Glutamatergic neuron (in vitro differentiated cells): ENCODE results near the gene ZNF581. TPM values are rescaled to one million over a fixed set of nuclear protein-coding genes. Genes with fewer than 3 reads are reported as not detected.
A peak's percentile ranks its signal among the peaks of the same experiment; 100 is the strongest.

Source experiments
- DNase-seq: peaks from one replicate; pipeline ENCODE4 v3.0.0; 2022
- H3K27ac Mint-ChIP-seq: one replicate; pipeline ENCODE4 v1.8.0; 2020; ENCODE audit warnings: mild to moderate bottlenecking, mixed read lengths, inconsistent platforms; ENCODE audit not compliant: unreplicated experiment
- H3K27me3 Mint-ChIP-seq: one replicate; pipeline ENCODE4 v1.8.0; 2020; ENCODE audit warnings: mild to moderate bottlenecking, moderate library complexity, mixed read lengths, inconsistent platforms; ENCODE audit not compliant: unreplicated experiment
- H3K36me3 Mint-ChIP-seq: one replicate; pipeline ENCODE4 v1.8.0; 2020; ENCODE audit warnings: mild to moderate bottlenecking, mixed read lengths, inconsistent platforms; ENCODE audit not compliant: unreplicated experiment
- H3K4me1 Mint-ChIP-seq: one replicate; pipeline ENCODE4 v1.8.0; 2020; ENCODE audit warnings: mild to moderate bottlenecking, low read depth, mixed read lengths, inconsistent platforms; ENCODE audit not compliant: unreplicated experiment
- H3K4me3 Mint-ChIP-seq: one replicate; pipeline ENCODE4 v1.8.0; 2020; ENCODE audit warnings: mild to moderate bottlenecking, mixed read lengths, inconsistent platforms; ENCODE audit not compliant: unreplicated experiment
- H3K9me3 Mint-ChIP-seq: one replicate; pipeline ENCODE4 v1.8.0; 2020; ENCODE audit warnings: mild to moderate bottlenecking, moderate library complexity, mixed read lengths, inconsistent platforms; ENCODE audit not compliant: unreplicated experiment
- total RNA-seq: library from RNA; stranded (reverse); fragmentation: NEBNext Ultra II Directional; extraction: Animal tissue kit (Norgen Biotek cat#: 25700); gene quantifications from one replicate; pipeline ENCODE4 v1.2.1, GENCODE V29; 2021; ENCODE audit not compliant: unreplicated experiment
- TF ChIP-seq, protein P1 (sequence below): fragments of 200-600 bp; sonication (generic); IDR thresholded peaks from one replicate; pipeline ENCODE4 v1.5.0; 2021; ENCODE audit not compliant: partially characterized antibody, unreplicated experiment

Gene ZNF581
- total RNA-seq, 1 donor from 2014 or later = 31.0 TPM

DNA sequence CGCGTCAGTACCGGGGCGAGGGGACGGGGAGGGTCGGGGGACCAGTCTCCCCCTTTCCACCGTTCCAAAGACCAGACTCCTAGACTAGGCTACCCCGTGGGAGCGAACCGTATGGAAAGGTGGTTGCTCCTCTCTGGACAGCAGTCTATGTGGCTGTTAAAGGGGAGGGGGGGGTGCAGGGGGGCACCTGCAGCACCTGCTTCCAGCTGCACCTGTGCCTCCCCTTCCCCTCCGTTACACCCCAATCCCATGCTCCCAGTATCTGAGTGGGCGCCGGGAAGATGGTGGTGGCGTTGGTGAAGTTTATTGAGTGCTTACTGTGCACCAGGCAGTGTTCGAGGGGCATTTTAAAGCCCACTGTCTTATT lies 42.8 kb upstream of the ZNF581 start:
- Mint-ChIP-seq H3K27me3 (peaks cover 11% of the 10 kb centered on the region), H3K36me3 (peaks cover 17% of the 10 kb centered on the region), H3K27ac (peak overlapping the region; percentile 63), H3K4me1 (peaks cover 8% of the 10 kb centered on the region), H3K9me3 (peaks cover 19% of the 10 kb centered on the region), H3K4me3 (peak overlapping the region; percentile 74)
- DNase-seq = no peak
- TF ChIP-seq, protein P1, sequence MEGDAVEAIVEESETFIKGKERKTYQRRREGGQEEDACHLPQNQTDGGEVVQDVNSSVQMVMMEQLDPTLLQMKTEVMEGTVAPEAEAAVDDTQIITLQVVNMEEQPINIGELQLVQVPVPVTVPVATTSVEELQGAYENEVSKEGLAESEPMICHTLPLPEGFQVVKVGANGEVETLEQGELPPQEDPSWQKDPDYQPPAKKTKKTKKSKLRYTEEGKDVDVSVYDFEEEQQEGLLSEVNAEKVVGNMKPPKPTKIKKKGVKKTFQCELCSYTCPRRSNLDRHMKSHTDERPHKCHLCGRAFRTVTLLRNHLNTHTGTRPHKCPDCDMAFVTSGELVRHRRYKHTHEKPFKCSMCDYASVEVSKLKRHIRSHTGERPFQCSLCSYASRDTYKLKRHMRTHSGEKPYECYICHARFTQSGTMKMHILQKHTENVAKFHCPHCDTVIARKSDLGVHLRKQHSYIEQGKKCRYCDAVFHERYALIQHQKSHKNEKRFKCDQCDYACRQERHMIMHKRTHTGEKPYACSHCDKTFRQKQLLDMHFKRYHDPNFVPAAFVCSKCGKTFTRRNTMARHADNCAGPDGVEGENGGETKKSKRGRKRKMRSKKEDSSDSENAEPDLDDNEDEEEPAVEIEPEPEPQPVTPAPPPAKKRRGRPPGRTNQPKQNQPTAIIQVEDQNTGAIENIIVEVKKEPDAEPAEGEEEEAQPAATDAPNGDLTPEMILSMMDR = no peak

DNA sequence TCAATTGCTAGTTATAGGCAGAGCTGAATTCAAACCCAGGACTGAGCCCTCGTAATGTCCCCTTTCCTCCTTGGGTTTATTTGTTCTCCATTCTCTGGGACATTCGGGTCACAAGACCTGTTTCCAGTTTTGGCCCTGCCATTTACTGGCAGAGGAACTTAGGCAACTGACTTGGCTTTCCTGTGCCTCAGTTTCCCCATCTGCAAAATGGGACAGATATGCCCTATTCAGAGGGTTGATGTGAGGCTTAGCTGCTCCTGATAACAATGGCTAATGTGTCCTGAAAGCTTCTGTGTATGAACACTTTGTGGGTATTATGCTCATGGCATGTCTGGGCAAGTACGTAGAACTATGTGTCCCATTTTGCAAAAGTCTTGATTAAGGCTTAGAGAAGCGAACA lies 42.4 kb upstream of the ZNF581 start:
- peaks cover 10% of the 10 kb centered on the region for H3K4me1 Mint-ChIP-seq
- no peak for DNase-seq
- peaks cover 13% of the 10 kb centered on the region for H3K27me3 Mint-ChIP-seq
- H3K9me3 Mint-ChIP-seq = peaks cover 21% of the 10 kb centered on the region
- TF ChIP-seq, protein P1 = no peak
- H3K36me3 Mint-ChIP-seq = peaks cover 14% of the 10 kb centered on the region
- peak overlapping the region; percentile 63 for H3K27ac Mint-ChIP-seq
- peak overlapping the region; percentile 74 for H3K4me3 Mint-ChIP-seq

DNA sequence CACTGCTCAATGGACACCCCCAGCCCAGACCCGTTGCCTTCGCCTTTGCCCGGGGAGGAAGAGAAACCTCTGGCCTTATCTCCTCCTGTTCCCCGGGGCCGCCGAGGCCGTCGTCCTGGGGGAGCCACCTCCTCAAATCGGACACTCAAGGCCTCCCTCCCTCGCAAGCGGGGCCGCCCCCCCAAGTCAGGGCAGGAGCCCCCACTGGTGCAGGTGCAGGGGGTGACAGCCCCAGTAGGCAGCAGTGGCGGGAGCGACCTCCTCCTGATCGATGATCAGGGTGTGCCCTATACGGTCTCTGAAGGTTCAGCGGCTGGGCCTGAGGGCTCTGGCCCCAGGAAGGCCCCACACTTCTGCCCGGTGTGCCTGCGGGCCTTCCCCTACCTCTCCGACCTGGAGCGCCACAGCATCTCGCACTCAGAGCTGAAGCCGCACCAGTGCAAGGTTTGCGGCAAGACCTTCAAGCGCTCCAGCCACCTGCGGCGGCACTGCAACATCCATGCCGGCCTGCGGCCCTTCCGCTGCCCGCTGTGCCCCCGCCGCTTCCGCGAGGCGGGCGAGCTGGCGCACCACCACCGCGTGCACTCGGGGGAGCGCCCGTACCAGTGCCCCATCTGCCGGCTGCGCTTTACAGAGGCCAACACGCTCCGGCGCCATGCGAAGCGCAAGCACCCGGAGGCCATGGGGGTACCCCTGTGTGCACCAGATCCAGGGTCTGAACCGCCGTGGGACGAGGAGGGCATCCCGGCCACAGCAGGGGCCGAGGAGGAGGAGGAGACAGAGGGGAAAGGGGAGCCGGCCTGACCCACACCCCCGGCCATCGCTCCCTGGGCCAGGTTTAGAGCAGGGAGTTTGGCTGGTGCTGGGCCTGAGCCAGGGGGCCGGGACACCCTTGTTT lies 41.1 kb upstream of the ZNF581 start:
- Mint-ChIP-seq H3K9me3 (peaks cover 21% of the 10 kb centered on the region), H3K27ac (no peak overlapping the region), H3K4me1 (peaks cover 18% of the 10 kb centered on the region), H3K27me3 (peaks cover 16% of the 10 kb centered on the region), H3K4me3 (peak overlapping the region; percentile 27), H3K36me3 (peaks cover 5% of the 10 kb centered on the region)
- TF ChIP-seq, protein P1 = no peak
- DNase-seq = no peak

DNA sequence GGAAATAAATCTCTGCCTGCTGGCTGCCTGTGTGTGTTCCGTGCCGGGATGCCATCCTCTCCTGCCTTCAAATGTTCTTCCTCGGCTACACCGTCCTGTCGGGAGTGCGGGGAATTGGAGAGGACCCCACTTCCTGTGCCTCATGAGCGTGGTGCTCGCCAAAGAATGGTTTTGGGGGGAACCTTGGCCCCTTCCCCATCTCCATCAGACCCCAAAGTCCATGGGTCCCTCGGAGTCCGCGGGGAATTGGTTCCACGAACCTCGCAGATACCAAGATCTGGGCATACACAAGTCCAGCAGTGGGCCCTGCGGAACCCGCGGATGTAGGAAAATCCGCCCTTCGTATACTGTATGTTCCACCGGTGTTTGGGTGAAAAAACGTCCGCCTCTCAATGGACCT lies 40.3 kb upstream of the ZNF581 start:
- H3K9me3 Mint-ChIP-seq = peaks cover 21% of the 10 kb centered on the region
- peak overlapping the region; percentile 79 for H3K4me3 Mint-ChIP-seq
- no peak for DNase-seq

More for the DNA sequence above, 40.3 kb upstream of the ZNF581 start:
- TF ChIP-seq, protein P1 = no peak
- Mint-ChIP-seq H3K4me1 (peaks cover 18% of the 10 kb centered on the region), H3K27me3 (peaks cover 20% of the 10 kb centered on the region), H3K36me3 (peaks cover 5% of the 10 kb centered on the region), H3K27ac (no peak overlapping the region)
